ENCODE measurements around the gene WDR1.

- TF ChIP-seq CTCF (IDR thresholded peaks at IDR 0.05; ENCODE audit: borderline replicate concordance, extremely low read depth, low read length, poor library complexity, severe bottlenecking) (no peak), EZH2 (IDR thresholded peaks at IDR 0.05; ENCODE audit: borderline replicate concordance, low read depth, low read length, severe bottlenecking) (no peak)
These were observed 41.8 kb upstream of the WDR1 start for GRCh38 chr4:10158333-10158942.
